ENCODE measurements around the gene ARRB2. TPM values are rescaled to one million over a fixed set of nuclear protein-coding genes. Genes with fewer than 3 reads are reported as not detected.
A peak's percentile ranks its signal among the peaks of the same experiment; 100 is the strongest.

Gene ARRB2
- total and polyA plus RNA-seq, 2 of the 8 experiments (the other 6 are each of a cell fraction or from before 2014, with no cell fraction given) = 72.4 to 101 TPM

GRCh38 chr17:4739122-4740024 lies 28.9 kb downstream of the ARRB2 start, which contains the start of the genes CXCL16 and ZMYND15 (continued):
- TF ChIP-seq KDM4A (IDR thresholded peaks at IDR 0.05; ENCODE audit: low read depth, low read length, severe bottlenecking) (peak; percentile 62), ASH2L (IDR thresholded peaks at IDR 0.05; ENCODE audit: low read length) (no peak), RAD21 (IDR thresholded peaks at IDR 0.05 in 1 of 2, conservative IDR thresholded peaks at IDR 0.05 in 1 of 2; ENCODE audit: low read depth in 2 of 2, low read length in 2 of 2) (no peak), NRF1 (IDR thresholded peaks at IDR 0.05; ENCODE audit: low read depth, low read length) (no peak), SIN3A (conservative IDR thresholded peaks at IDR 0.05 in 1 of 2, IDR thresholded peaks at IDR 0.05 in 1 of 2; ENCODE audit: low read depth in 1 of 2, low read length in 2 of 2) (no peak), PHF8 (conservative IDR thresholded peaks at IDR 0.05; ENCODE audit: low read depth, low read length) (no peak), HDAC6 (IDR thresholded peaks at IDR 0.05; ENCODE audit: low read depth, low read length) (no peak), POU5F1 (IDR thresholded peaks at IDR 0.05; ENCODE audit: low read depth, low read length) (no peak), SIRT6 (IDR thresholded peaks at IDR 0.05; ENCODE audit: low read length) (no peak), CREB1 (IDR thresholded peaks at IDR 0.05) (peak; percentile 64), RNF2 (IDR thresholded peaks at IDR 0.05; ENCODE audit: borderline replicate concordance, low read depth, low read length, missing control alignments, poor library complexity, severe bottlenecking) (peak; percentile 67), RXRA (IDR thresholded peaks at IDR 0.05; ENCODE audit: insufficient read depth, low read depth, low read length) (no peak), BRCA1 (IDR thresholded peaks at IDR 0.05; ENCODE audit: low read depth, low read length) (no peak), USF2 (IDR thresholded peaks at IDR 0.05; ENCODE audit: low read length) (no peak), CTBP2 (IDR thresholded peaks at IDR 0.05; ENCODE audit: borderline replicate concordance, insufficient read depth, insufficient read length, low read length) (no peak), TAF7 (optimal IDR thresholded peaks at IDR 0.05; ENCODE audit: borderline replicate concordance, low read depth, low read length) (no peak), TAF1 (IDR thresholded peaks at IDR 0.05; ENCODE audit: low read depth, low read length) (no peak), EGR1 (IDR thresholded peaks at IDR 0.05; ENCODE audit: borderline replicate concordance, low read depth, low read length) (peak; percentile 54; the same call in 1 of the 2 replicates), CBX8 (IDR thresholded peaks at IDR 0.05; ENCODE audit: borderline replicate concordance, low read depth, low read length) (no peak), JUN (IDR thresholded peaks at IDR 0.05; ENCODE audit: low read depth, low read length) (no peak), FOSL1 (IDR thresholded peaks at IDR 0.05; ENCODE audit: insufficient read depth, low read depth, low read length) (no peak), JUND (IDR thresholded peaks at IDR 0.05; ENCODE audit: low read length) (no peak)

Measured in H1 (cell line).